ENCODE data around the gene ZNG1B.
"Not testable (repeated sequence)": the region's sequence is repeated elsewhere in the genome, so short reads cannot be mapped to it uniquely, and the experiment has no call there.

ZNG1B gene

GRCh38 chr2:113437508-113438465 lies at the start of gene ZNG1B:
TSS of gene ZNG1B (plus strand) at chr2:113437691. CDS start at chr2:113437869, 178 bp downstream.
- peak; percentile 26 for DNase-seq (ENCODE audit: low read depth)

- no peak for DNase-seq (ENCODE audit: low read depth)
These were observed 47.2 kb upstream of the ZNG1B start for GRCh38 chr2:113390124-113390849.

- no peak for DNase-seq (ENCODE audit: low read depth)
These were observed 46.4 kb upstream of the ZNG1B start for GRCh38 chr2:113391073-113391472.

- no peak for DNase-seq (ENCODE audit: low read depth)
These were observed 31.4 kb upstream of the ZNG1B start for GRCh38 chr2:113406114-113406513.

- DNase-seq (ENCODE audit: low read depth), result no peak
These were observed 29.9 kb upstream of the ZNG1B start for GRCh38 chr2:113407446-113408099.

- not testable (repeated sequence) for DNase-seq (ENCODE audit: low read depth)
These were observed 25.7 kb upstream of the ZNG1B start for GRCh38 chr2:113411725-113412352.

GRCh38 chr2:113412774-113413173 lies 24.7 kb upstream of the ZNG1B start:
- not testable (repeated sequence) for DNase-seq (ENCODE audit: low read depth)

GRCh38 chr2:113431773-113432172 lies 5.7 kb upstream of the ZNG1B start:
- not testable (repeated sequence) for DNase-seq (ENCODE audit: low read depth)

GRCh38 chr2:113433468-113433867 lies 4.0 kb upstream of the ZNG1B start:
- DNase-seq (ENCODE audit: low read depth), result not testable (repeated sequence)

GRCh38 chr2:113465770-113466169 lies 28.3 kb downstream of the ZNG1B start:
- DNase-seq (ENCODE audit: low read depth), result not testable (repeated sequence)

- not testable (repeated sequence) for DNase-seq (ENCODE audit: low read depth)
These were observed 39.3 kb downstream of the ZNG1B start for GRCh38 chr2:113476688-113477368.

- DNase-seq (ENCODE audit: low read depth), result not testable (repeated sequence)
These were observed 59.0 kb downstream of the ZNG1B start for GRCh38 chr2:113496527-113496926.

GRCh38 chr2:113498365-113498764 lies 60.9 kb downstream of the ZNG1B start, which contains the start of gene FOXD4L1:
TSS of gene FOXD4L1 (plus strand) at chr2:113498665. CDS start at chr2:113499257, 592 bp downstream.
- not testable (repeated sequence) for DNase-seq (ENCODE audit: low read depth)

GRCh38 chr2:113499019-113499885 lies 61.8 kb downstream of the ZNG1B start:
- DNase-seq (ENCODE audit: low read depth), result not testable (repeated sequence)

GRCh38 chr2:113499886-113500722 lies 62.6 kb downstream of the ZNG1B start:
- not testable (repeated sequence) for DNase-seq (ENCODE audit: low read depth)

- DNase-seq (ENCODE audit: low read depth), result not testable (repeated sequence)
These were observed 63.2 kb downstream of the ZNG1B start for GRCh38 chr2:113500723-113501038.

GRCh38 chr2:113502216-113503093 lies 65.0 kb downstream of the ZNG1B start:
- DNase-seq (ENCODE audit: low read depth), result not testable (repeated sequence)
